GM20431 (cell line): ENCODE data around the gene CMTM4.
"Not testable (repeated sequence)": the region's sequence is repeated elsewhere in the genome, so short reads cannot be mapped to it uniquely, and the experiment has no call there.

Experiments used
- in situ Hi-C: fragments of 300-500 bp; cut with MseI, MboI; formaldehyde crosslinking; loops from one replicate; pipeline ENCODE4 v1.15.0; 2020; ENCODE audit warnings: low sequenced_read_pairs; ENCODE audit not compliant: unreplicated experiment

The CMTM4 gene

GRCh38 chr16:66576296-66576695 lies 120.2 kb downstream of the CMTM4 start:
- in situ Hi-C loops, result loop anchor here (25.0 kb wide), 1 partner anchor 164 kb away; no protein-coding TSS in a partner anchor

DNA sequence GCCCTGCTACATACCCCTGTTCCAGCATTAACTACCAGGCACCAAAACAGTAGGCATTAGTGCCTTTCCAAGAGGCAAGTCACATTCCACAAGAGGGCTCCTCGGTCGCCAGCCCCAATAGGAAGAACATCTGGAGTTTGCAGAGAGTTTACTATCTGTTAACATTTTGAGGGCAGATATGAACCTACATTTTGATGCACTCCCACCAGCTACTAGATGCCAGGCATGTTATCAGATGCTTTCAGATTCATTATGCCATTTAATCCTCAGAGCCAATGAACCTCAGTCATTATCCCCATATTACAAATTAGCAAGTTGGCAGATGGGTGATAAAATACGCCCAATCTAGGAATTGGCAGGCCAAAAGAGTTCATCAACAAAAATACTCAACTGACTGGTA lies 121.5 kb downstream of the CMTM4 start:
- in situ Hi-C loops, result loop anchor here (25.0 kb wide), 1 partner anchor 163 kb away; no protein-coding TSS in a partner anchor

DNA sequence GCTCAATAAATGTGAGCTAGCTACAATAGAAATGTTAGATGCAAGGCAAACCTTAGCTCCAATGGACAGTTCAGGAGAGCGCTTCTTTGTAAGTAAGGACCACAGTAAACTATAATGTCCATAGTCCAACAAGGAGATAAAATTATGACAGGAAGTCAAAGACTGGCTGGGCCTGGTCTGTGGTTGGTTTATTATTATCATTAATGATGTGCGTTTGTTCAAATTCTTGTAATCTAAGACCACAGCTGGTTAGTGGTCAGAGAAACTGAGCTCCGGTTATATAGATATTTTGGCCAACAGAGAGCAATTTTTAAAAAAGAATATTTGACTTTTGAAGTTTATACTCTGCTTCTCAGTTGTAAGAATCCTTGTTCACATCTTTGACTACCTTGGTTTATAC lies 122.0 kb downstream of the CMTM4 start:
- in situ Hi-C loops, result no loop called here

DNA sequence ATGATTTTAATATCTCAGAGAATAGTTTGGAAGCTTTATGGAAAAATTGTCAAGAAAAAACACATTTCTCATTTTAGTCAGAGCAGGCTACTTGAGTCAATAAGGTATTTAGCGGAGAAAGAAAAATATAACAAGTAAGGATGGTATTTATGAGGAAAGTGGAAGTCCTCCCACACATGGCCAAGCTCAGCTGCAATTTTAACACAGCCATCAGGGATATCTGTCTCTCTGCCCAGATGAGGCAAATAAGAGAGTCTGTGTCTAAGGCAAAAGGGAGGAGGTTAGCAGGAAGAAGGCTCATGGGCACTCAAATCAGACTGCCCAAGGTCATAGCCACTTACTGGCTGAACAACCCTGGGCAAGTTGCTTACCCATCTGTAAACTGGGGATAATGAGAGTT lies 122.5 kb downstream of the CMTM4 start:
- in situ Hi-C loops, result no loop called here

DNA sequence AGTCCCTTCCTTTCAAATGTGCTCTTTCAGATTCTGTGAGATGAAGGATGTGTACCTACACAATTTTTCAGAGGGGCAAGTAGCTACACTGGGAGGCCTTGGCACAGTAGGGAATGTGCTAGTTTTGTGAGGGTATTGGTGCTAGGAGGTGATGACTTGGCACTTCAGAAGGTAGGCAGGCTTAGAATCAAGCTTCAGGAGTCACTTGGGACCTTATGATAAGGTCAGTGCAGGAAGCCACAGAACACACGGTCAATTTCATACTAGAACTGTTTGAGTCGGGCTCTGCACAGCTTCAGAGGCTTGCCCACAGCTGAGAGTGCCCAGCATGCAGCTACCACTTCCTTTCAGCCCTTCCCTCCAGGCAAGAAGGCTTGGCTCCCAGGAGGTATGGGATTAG lies 124.2 kb downstream of the CMTM4 start:
- in situ Hi-C loops, result no loop called here

- in situ Hi-C loops, result no loop called here
Measured at GRCh38 chr16:66569827-66570405, 126.6 kb downstream of the CMTM4 start.

- in situ Hi-C loops, result no loop called here
Measured at GRCh38 chr16:66569131-66569530, 127.4 kb downstream of the CMTM4 start.

- in situ Hi-C loops, result no loop called here
Measured at GRCh38 chr16:66568355-66568754, 128.2 kb downstream of the CMTM4 start.

- in situ Hi-C loops, result not testable (repeated sequence)
Measured at GRCh38 chr16:66567270-66567669, 129.3 kb downstream of the CMTM4 start.

DNA sequence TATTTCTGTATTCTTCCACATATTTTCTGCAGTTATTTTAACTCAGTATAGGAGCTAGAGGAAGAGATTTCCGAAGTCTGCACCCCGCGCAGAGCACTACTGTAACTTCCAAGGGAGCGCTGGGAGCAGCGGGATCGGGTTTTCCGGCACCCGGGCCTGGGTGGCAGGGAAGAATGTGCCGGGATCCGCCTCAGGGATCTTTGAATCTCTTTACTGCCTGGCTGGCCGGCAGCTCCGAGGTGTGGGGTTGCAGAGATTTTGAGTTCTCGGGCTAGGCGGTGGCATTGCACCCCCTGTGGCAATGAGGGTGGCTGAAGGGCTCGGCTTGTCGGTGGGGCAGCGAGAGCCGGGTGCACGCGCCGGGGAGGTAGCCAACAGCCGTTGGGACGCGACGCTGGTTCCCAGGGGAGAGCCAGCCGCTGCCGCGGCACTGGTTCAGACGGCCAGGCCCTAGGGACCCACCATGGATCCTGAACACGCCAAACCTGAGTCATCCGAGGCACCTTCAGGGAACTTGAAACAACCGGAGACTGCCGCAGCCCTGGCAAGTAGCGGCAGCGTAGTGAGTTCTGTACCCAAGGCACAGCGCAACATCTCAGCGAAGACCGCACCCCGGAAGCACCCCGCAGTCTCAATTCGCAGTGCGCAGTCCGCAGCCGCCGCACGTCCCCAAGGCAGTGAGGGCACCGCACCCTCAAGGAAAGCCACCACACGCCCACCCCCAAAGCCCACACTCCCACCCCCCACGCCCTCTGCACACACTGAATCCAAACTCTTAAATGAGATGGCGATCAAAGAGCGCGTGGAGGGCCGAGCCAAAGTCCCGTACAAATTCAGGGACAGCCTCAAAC lies 130.3 kb downstream of the CMTM4 start, which contains the start of gene CMTM1:
CMTM1 (plus strand) TSS at position 389 of the 851 bp plus-strand sequence; CDS start at position 464, 75 bp downstream.
- in situ Hi-C loops, result no loop called here
